HG02884 (cell line): ENCODE data around the gene GIT2.
"Not testable (repeated sequence)": the region's sequence is repeated elsewhere in the genome, so short reads cannot be mapped to it uniquely, and the experiment has no call there.

ENCODE experiments used
- ATAC-seq: cut with Tn5 transposase; IDR thresholded peaks from one replicate; pipeline ENCODE4 v1.9.1; 2021; ENCODE audit warnings: mild to moderate bottlenecking, moderate library complexity; ENCODE audit not compliant: unreplicated experiment

The GIT2 gene

GRCh38 chr12:109947521-109947920, 48.6 kb downstream of the GIT2 start:
- no peak for ATAC-seq

DNA sequence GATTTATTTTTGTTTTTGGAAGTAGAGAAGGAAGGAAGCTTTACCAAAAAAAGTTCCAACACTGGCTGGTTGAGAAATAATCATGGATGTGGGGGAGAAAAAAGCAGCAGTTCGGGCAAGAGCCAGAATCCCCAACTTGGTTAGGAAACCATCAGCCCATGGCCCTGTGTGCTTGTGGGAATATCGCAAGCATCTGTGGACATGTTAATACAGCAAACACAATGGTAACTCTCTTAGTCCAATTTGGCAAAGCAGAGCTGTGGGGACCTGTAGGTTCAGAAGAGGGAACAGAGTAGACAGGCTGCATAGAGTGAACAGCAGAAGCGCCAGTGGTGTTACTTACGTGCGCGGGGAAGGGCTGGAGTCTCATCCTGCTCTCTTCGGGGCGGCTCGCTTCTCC, 49.3 kb downstream of the GIT2 start:
- ATAC-seq: no peak

GRCh38 chr12:109946505-109946904, 49.7 kb downstream of the GIT2 start:
- ATAC-seq: no peak

DNA sequence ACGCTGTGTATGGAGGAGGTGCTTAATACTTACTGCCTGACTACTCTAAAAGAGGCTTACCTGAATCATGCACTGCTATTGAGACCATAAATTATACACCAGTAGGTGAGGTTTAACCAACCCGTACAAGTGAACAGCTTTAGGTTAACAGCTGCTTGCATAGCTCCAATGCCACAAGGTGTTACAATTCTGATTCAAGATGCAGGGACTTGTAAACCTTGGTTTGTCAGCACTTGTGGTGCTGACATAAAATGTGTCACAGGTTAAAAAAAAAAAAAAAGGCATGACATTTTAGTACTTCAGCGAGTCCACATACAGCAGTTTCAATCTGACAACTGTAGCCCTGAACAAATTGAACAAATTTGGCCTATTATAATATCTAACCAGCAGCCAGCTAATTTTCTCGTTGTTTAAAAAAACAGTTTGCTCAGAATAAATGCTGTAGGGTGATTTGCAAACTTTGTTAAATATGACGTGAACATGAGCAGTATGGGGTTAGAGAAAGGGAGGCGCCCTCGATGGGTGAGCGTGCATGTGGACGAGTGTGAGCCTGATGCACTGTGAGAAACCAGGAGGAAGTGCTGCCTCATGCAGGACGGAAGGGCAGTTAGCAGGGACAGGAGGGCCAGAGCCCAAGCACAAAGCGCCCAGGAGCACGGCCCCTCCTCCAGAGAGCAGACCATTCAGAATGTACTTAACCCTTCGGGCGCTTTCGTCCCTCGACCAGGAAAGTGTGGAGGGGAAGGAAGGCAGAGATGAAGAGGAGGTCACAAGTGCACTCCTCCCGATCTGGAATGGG, 51.4 kb downstream of the GIT2 start:
- ATAC-seq: no peak

DNA sequence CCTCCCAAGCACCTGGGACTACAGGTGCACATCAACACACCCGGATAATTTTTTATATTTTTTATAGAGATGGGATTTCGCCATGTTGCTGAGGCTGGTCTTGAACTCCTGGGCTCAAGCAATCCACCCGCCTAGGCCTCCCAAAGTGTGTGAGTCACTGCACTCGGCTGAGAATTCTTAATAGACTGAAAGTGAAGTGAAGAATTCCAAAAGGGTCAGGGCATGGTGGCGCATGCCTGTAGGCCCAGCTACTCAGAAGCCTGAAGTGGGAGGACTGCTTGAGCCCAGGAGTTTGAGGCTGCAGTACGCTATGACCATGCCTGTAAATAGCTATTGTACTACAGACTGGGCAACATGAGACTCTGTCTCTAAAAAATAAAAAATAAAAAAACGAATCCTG, 52.4 kb downstream of the GIT2 start:
- no peak for ATAC-seq

DNA sequence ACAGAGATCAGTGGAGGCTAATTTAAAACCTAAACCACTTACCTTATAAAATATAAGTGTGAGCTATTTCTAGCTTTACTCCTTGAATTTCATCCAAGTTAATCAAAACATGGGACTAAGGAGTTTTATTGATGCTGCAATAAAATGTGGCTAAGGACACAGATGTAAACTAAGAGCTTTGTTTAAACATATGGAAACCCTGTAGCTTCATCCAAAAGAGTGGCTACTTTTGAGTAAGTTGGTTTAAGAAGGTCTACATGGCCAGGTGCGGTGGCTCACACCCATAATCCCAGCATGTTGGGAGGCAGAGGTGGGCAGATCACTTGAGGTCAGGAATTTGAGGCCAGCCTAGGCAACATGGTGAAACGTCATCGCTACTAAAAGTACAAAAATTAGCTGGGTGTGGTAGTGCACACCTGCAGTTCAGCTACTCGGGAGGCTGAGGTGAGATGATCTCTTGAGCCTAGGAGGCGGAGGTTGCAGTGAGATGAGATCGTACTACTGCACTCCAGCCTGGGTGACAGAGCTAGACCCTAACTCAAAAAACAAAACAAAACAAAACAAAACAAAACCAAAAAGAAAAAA, 55.7 kb downstream of the GIT2 start:
- no peak for ATAC-seq

DNA sequence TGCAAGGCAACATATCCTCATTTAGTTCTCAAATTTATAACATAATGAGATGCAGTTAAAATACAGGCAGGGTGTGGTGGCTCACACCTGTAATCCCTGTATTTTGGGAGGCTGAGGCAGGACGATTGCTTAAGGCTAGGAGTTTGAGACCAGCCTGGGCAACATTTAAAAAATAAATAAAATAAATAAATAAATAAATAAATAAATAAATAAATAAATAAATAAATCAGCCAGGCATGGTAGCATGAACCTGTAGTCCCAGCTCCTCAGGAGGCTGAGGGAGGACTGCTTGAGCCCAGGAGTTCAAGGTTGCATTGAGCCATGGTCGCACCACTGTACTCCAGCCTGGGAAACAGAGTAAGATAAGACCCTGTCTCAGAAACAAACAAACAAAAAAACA, 56.7 kb downstream of the GIT2 start:
- ATAC-seq: no peak

- no peak for ATAC-seq
Measured at GRCh38 chr12:109938947-109939346, 57.2 kb downstream of the GIT2 start.

GRCh38 chr12:109937371-109937770, 58.8 kb downstream of the GIT2 start:
- ATAC-seq: no peak

- no peak for ATAC-seq
Measured at GRCh38 chr12:109934026-109934425, 62.1 kb downstream of the GIT2 start.

GRCh38 chr12:109932878-109933503, 63.2 kb downstream of the GIT2 start:
- no peak for ATAC-seq

DNA sequence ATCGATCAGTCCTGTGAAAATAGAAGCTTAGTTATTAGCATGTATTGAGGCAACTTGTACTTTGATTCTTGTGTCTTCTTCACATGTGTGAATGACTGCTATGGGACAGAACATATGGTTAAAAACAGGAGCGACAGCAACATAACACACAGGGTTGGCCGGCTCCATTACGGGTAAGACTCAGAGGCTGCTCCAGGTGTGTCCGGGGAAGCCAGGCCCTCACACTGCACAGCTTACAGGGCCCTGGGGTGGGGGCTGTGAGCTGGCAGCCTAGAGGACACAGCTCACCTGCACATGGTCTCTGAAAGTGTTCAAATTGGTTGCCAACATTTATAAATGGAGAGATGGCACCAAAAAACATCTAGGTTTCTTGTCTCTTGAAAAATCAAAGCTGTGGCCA, 65.0 kb downstream of the GIT2 start:
- no peak for ATAC-seq

GRCh38 chr12:109930028-109930800, 66.0 kb downstream of the GIT2 start:
- no peak for ATAC-seq

GRCh38 chr12:109929326-109929725, 66.8 kb downstream of the GIT2 start:
- ATAC-seq: not testable (repeated sequence)

- no peak for ATAC-seq
Measured at GRCh38 chr12:109928058-109928656, 68.0 kb downstream of the GIT2 start.

DNA sequence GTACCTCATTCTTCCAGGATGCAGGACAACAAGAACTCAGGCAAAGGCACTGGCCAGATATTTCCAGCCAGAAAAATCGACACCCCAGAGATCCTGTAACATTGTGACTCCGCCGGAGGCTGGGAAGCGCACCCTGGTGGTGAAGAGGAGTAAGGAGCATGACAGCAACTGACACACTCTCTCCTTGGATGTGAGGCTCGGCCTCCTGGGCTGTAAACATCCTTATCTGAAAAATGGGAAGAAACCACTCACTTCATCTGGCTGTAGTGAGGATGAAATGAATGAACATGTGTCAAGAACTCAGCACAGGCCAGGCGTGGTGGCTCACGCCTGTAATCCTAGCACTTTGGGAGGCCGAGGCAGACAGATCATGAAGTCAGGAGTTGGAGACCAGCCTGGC, 68.5 kb downstream of the GIT2 start:
- no peak for ATAC-seq

- ATAC-seq: no peak
Measured at GRCh38 chr12:109926488-109927210, 69.5 kb downstream of the GIT2 start.

- no peak for ATAC-seq
Measured at GRCh38 chr12:109926016-109926415, 70.2 kb downstream of the GIT2 start.

GRCh38 chr12:109925185-109925840, 70.9 kb downstream of the GIT2 start:
- no peak for ATAC-seq
